ENCODE results near the gene GPR35.

The GPR35 gene

GRCh38 chr2:240645801-240646175, 20.5 kb downstream of the GPR35 start:
- H3K4me3 ChIP-seq (ENCODE audit: low read length) = no peak overlapping the region
- H3K4me1 ChIP-seq (ENCODE audit: control insufficient read depth, insufficient read depth, low read length) = no peaks in the 10 kb centered on the region
- no peak for DNase-seq (ENCODE audit: low read depth)
- H3K9ac ChIP-seq (ENCODE audit: low read length) = no peak overlapping the region
- H3K9me3 ChIP-seq (ENCODE audit: control insufficient read depth, low read length) = peaks cover 3% of the 10 kb centered on the region
- H3K36me3 ChIP-seq (ENCODE audit: control insufficient read depth, insufficient read depth, low read length, severe bottlenecking) = no peaks in the 10 kb centered on the region
- peaks cover 78% of the 10 kb centered on the region for H3K27me3 ChIP-seq (replicated peaks; ENCODE audit: control insufficient read depth, insufficient read depth, low read length)

GRCh38 chr2:240646176-240646899, 21.1 kb downstream of the GPR35 start:
- Histone ChIP-seq H3K36me3 (ENCODE audit: control insufficient read depth, insufficient read depth, low read length, severe bottlenecking) (no peaks in the 10 kb centered on the region), H3K4me3 (ENCODE audit: low read length) (no peak overlapping the region), H3K4me1 (ENCODE audit: control insufficient read depth, insufficient read depth, low read length) (no peaks in the 10 kb centered on the region), H3K9ac (ENCODE audit: low read length) (no peak overlapping the region), H3K9me3 (ENCODE audit: control insufficient read depth, low read length) (peaks cover 7% of the 10 kb centered on the region), H3K27me3 (replicated peaks; ENCODE audit: control insufficient read depth, insufficient read depth, low read length) (peaks cover 84% of the 10 kb centered on the region)
- no peak for DNase-seq (ENCODE audit: low read depth)

- H3K4me3 ChIP-seq (ENCODE audit: low read length) = no peak overlapping the region
- no peaks in the 10 kb centered on the region for H3K4me1 ChIP-seq (ENCODE audit: control insufficient read depth, insufficient read depth, low read length)
- H3K27me3 ChIP-seq (replicated peaks; ENCODE audit: control insufficient read depth, insufficient read depth, low read length) = peaks cover 91% of the 10 kb centered on the region
- no peak overlapping the region for H3K9ac ChIP-seq (ENCODE audit: low read length)
- no peaks in the 10 kb centered on the region for H3K36me3 ChIP-seq (ENCODE audit: control insufficient read depth, insufficient read depth, low read length, severe bottlenecking)
- DNase-seq (ENCODE audit: low read depth) = no peak
- H3K9me3 ChIP-seq (ENCODE audit: control insufficient read depth, low read length) = peaks cover 10% of the 10 kb centered on the region
Measured at GRCh38 chr2:240646900-240647502, 21.7 kb downstream of the GPR35 start.

GRCh38 chr2:240647503-240648154, 22.3 kb downstream of the GPR35 start:
- Histone ChIP-seq H3K9me3 (ENCODE audit: control insufficient read depth, low read length) (peaks cover 10% of the 10 kb centered on the region), H3K9ac (ENCODE audit: low read length) (no peak overlapping the region), H3K36me3 (ENCODE audit: control insufficient read depth, insufficient read depth, low read length, severe bottlenecking) (no peaks in the 10 kb centered on the region), H3K4me3 (ENCODE audit: low read length) (no peak overlapping the region), H3K4me1 (ENCODE audit: control insufficient read depth, insufficient read depth, low read length) (no peaks in the 10 kb centered on the region), H3K27me3 (replicated peaks; ENCODE audit: control insufficient read depth, insufficient read depth, low read length) (peaks cover 94% of the 10 kb centered on the region)
- DNase-seq (ENCODE audit: low read depth) = no peak

- H3K9me3 ChIP-seq (ENCODE audit: control insufficient read depth, low read length) = peaks cover 10% of the 10 kb centered on the region
- H3K9ac ChIP-seq (ENCODE audit: low read length) = no peak overlapping the region
- H3K4me1 ChIP-seq (ENCODE audit: control insufficient read depth, insufficient read depth, low read length) = no peaks in the 10 kb centered on the region
- H3K27me3 ChIP-seq (replicated peaks; ENCODE audit: control insufficient read depth, insufficient read depth, low read length) = peaks cover 92% of the 10 kb centered on the region
- H3K36me3 ChIP-seq (ENCODE audit: control insufficient read depth, insufficient read depth, low read length, severe bottlenecking) = no peaks in the 10 kb centered on the region
- H3K4me3 ChIP-seq (ENCODE audit: low read length) = no peak overlapping the region
- no peak for DNase-seq (ENCODE audit: low read depth)
Measured at GRCh38 chr2:240648155-240648649, 22.9 kb downstream of the GPR35 start.

GRCh38 chr2:240648650-240649275, 23.5 kb downstream of the GPR35 start:
- Histone ChIP-seq H3K4me1 (ENCODE audit: control insufficient read depth, insufficient read depth, low read length) (no peaks in the 10 kb centered on the region), H3K27me3 (replicated peaks; ENCODE audit: control insufficient read depth, insufficient read depth, low read length) (peaks cover 93% of the 10 kb centered on the region), H3K36me3 (ENCODE audit: control insufficient read depth, insufficient read depth, low read length, severe bottlenecking) (no peaks in the 10 kb centered on the region), H3K9me3 (ENCODE audit: control insufficient read depth, low read length) (peaks cover 10% of the 10 kb centered on the region), H3K4me3 (ENCODE audit: low read length) (no peak overlapping the region), H3K9ac (ENCODE audit: low read length) (no peak overlapping the region)
- DNase-seq (ENCODE audit: low read depth) = no peak

- H3K36me3 ChIP-seq (ENCODE audit: control insufficient read depth, insufficient read depth, low read length, severe bottlenecking) = no peaks in the 10 kb centered on the region
- peaks cover 88% of the 10 kb centered on the region for H3K27me3 ChIP-seq (replicated peaks; ENCODE audit: control insufficient read depth, insufficient read depth, low read length)
Measured at GRCh38 chr2:240649331-240649730, 24.1 kb downstream of the GPR35 start.

GRCh38 chr2:240650254-240650965, 25.1 kb downstream of the GPR35 start:
- no peak for DNase-seq (ENCODE audit: low read depth)
- peaks cover 92% of the 10 kb centered on the region for H3K27me3 ChIP-seq (replicated peaks; ENCODE audit: control insufficient read depth, insufficient read depth, low read length)
- H3K36me3 ChIP-seq (ENCODE audit: control insufficient read depth, insufficient read depth, low read length, severe bottlenecking) = no peaks in the 10 kb centered on the region
- no peak overlapping the region for H3K4me3 ChIP-seq (ENCODE audit: low read length)
- no peak overlapping the region for H3K9ac ChIP-seq (ENCODE audit: low read length)
- H3K9me3 ChIP-seq (ENCODE audit: control insufficient read depth, low read length) = peaks cover 19% of the 10 kb centered on the region
- H3K4me1 ChIP-seq (ENCODE audit: control insufficient read depth, insufficient read depth, low read length) = no peaks in the 10 kb centered on the region

More at GRCh38 chr2:240649331-240649730, 24.1 kb downstream of the GPR35 start:
- peaks cover 10% of the 10 kb centered on the region for H3K9me3 ChIP-seq (ENCODE audit: control insufficient read depth, low read length)
- H3K4me3 ChIP-seq (ENCODE audit: low read length) = no peak overlapping the region
- DNase-seq (ENCODE audit: low read depth) = no peak
- H3K9ac ChIP-seq (ENCODE audit: low read length) = no peak overlapping the region
- H3K4me1 ChIP-seq (ENCODE audit: control insufficient read depth, insufficient read depth, low read length) = no peaks in the 10 kb centered on the region

- Histone ChIP-seq H3K27me3 (replicated peaks; ENCODE audit: control insufficient read depth, insufficient read depth, low read length) (peaks cover 90% of the 10 kb centered on the region), H3K9ac (ENCODE audit: low read length) (no peak overlapping the region), H3K4me1 (ENCODE audit: control insufficient read depth, insufficient read depth, low read length) (no peaks in the 10 kb centered on the region), H3K9me3 (ENCODE audit: control insufficient read depth, low read length) (peaks cover 19% of the 10 kb centered on the region), H3K4me3 (ENCODE audit: low read length) (no peak overlapping the region), H3K36me3 (ENCODE audit: control insufficient read depth, insufficient read depth, low read length, severe bottlenecking) (no peaks in the 10 kb centered on the region)
- DNase-seq (ENCODE audit: low read depth) = no peak
Measured at GRCh38 chr2:240651185-240651584, 25.9 kb downstream of the GPR35 start.

- H3K27me3 ChIP-seq (replicated peaks; ENCODE audit: control insufficient read depth, insufficient read depth, low read length) = peaks cover 63% of the 10 kb centered on the region
- H3K36me3 ChIP-seq (ENCODE audit: control insufficient read depth, insufficient read depth, low read length, severe bottlenecking) = no peaks in the 10 kb centered on the region
- no peak overlapping the region for H3K4me3 ChIP-seq (ENCODE audit: low read length)
- H3K4me1 ChIP-seq (ENCODE audit: control insufficient read depth, insufficient read depth, low read length) = no peaks in the 10 kb centered on the region
- H3K9me3 ChIP-seq (ENCODE audit: control insufficient read depth, low read length) = peaks cover 19% of the 10 kb centered on the region
- no peak overlapping the region for H3K9ac ChIP-seq (ENCODE audit: low read length)
- DNase-seq (ENCODE audit: low read depth) = no peak
Measured at GRCh38 chr2:240655931-240656886, 30.9 kb downstream of the GPR35 start.

All from adipocyte (in vitro differentiated cells).